ENCODE measurements around the gene CCNL2.

CCNL2 gene

GRCh38 chr1:1341549-1342021 is 57.5 kb downstream of the CCNL2 start:
- Histone ChIP-seq H3K4me1 (ENCODE audit: control insufficient read depth, insufficient read depth, low read depth, low read length) (peaks cover 49% of the 10 kb centered on the region), H2BK15ac (ENCODE audit: low read depth, poor library complexity, severe bottlenecking) (no peak overlapping the region), H3K4me3 (ENCODE audit: insufficient read depth in 1 of 2, low read depth in 1 of 2, low read length in 2 of 2) (no peak overlapping the region), H2AFZ (ENCODE audit: low read depth, low read length) (no peak overlapping the region), H2BK12ac (ENCODE audit: low read length in 2 of 2) (no peak overlapping the region), H3K14ac (ENCODE audit: low read length in 2 of 2) (no peak overlapping the region), H3K18ac (ENCODE audit: low read depth in 1 of 2, low read length in 2 of 2) (no peak overlapping the region), H2AK5ac (ENCODE audit: low read length, severe bottlenecking) (no peak overlapping the region), H4K91ac (ENCODE audit: low read length) (peak overlapping the region; percentile 40), H3K27me3 (ENCODE audit: control insufficient read depth in 1 of 2, insufficient read depth in 1 of 2, low read length in 2 of 2) (no peaks in the 10 kb centered on the region), H3K79me1 (replicated peaks; ENCODE audit: low read length, poor library complexity, severe bottlenecking) (peaks cover 36% of the 10 kb centered on the region), H3K23ac (ENCODE audit: low read length in 2 of 2) (no peak overlapping the region), H3K36me3 (ENCODE audit: control insufficient read depth in 1 of 2, insufficient read depth in 2 of 2, low read depth in 1 of 2, low read length in 2 of 2) (peaks cover 31 to 86% of the 10 kb centered on the region in 2 experiments), H3K27ac (ENCODE audit: low read length, poor library complexity, severe bottlenecking) (no peak overlapping the region), H2BK5ac (ENCODE audit: low read depth, low read length, poor library complexity, severe bottlenecking) (no peak overlapping the region), H2BK120ac (ENCODE audit: low read depth, low read length) (no peak overlapping the region), H3K4ac (ENCODE audit: low read depth in 1 of 2, low read length in 2 of 2) (no peak overlapping the region), H4K8ac (ENCODE audit: low read length) (no peak overlapping the region), H3K4me2 (ENCODE audit: low read length, poor library complexity, severe bottlenecking) (no peak overlapping the region), H3K9ac (ENCODE audit: low read length) (no peak overlapping the region), H3K9me3 (ENCODE audit: control insufficient read depth, low read length) (no peaks in the 10 kb centered on the region)
- 97% methylated on average over 17 of the region's 17 CpGs for WGBS
- DNase-seq = no peak

DNA sequence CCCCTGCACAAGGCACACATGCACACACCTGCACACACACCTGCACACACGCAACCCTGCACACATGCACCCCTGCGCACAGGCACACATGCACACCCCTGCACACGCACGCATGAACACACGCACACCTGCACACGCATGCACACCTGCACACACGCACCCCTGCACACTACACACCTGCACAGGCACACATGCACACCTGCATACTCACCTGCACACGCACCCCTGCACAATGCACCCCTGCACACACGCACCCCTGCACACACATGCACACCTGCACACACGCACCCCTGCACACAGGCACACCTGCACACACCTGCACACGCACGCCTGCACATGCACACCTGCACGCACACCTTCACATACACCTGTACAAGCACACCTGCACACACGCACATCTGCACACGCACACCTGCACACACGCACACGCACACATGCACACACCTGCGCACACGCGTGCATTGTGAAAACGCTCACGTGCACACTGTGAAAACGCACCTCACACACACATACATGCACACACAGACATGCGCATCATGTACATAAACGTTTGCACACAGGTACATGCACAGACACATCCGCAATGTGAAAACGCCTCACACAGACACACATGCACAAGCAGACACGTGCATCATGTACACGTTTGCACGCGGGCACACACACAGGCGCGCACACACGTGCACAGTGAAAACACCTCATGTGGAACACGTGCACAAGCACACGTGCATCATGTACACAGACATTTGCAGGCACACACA is 58.2 kb downstream of the CCNL2 start:
- H2BK120ac ChIP-seq (ENCODE audit: low read depth, low read length) = no peak overlapping the region
- H3K9me3 ChIP-seq (ENCODE audit: control insufficient read depth, low read length) = no peaks in the 10 kb centered on the region
- no peak overlapping the region for H2BK15ac ChIP-seq (ENCODE audit: low read depth, poor library complexity, severe bottlenecking)
- peak overlapping the region; percentile 40 for H4K91ac ChIP-seq (ENCODE audit: low read length)
- no peak overlapping the region for H2AK5ac ChIP-seq (ENCODE audit: low read length, severe bottlenecking)
- H3K4ac ChIP-seq (ENCODE audit: low read depth in 1 of 2, low read length in 2 of 2) = no peak overlapping the region
- peaks cover 43% of the 10 kb centered on the region for H3K4me1 ChIP-seq (ENCODE audit: control insufficient read depth, insufficient read depth, low read depth, low read length)
- no peak overlapping the region for H2BK5ac ChIP-seq (ENCODE audit: low read depth, low read length, poor library complexity, severe bottlenecking)
- no peak overlapping the region for H2AFZ ChIP-seq (ENCODE audit: low read depth, low read length)
- no peak overlapping the region for H4K8ac ChIP-seq (ENCODE audit: low read length)
- no peak overlapping the region for H2BK12ac ChIP-seq (ENCODE audit: low read length in 2 of 2)
- no peak overlapping the region for H3K9ac ChIP-seq (ENCODE audit: low read length)
- H3K36me3 ChIP-seq (ENCODE audit: control insufficient read depth in 1 of 2, insufficient read depth in 2 of 2, low read depth in 1 of 2, low read length in 2 of 2) = peaks cover 31 to 86% of the 10 kb centered on the region in 2 experiments
- no peak overlapping the region for H3K27ac ChIP-seq (ENCODE audit: low read length, poor library complexity, severe bottlenecking)
- no peak overlapping the region for H3K23ac ChIP-seq (ENCODE audit: low read length in 2 of 2)
- no peak overlapping the region for H3K4me2 ChIP-seq (ENCODE audit: low read length, poor library complexity, severe bottlenecking)
- 95% methylated on average over 36 of the region's 36 CpGs for WGBS
- no peak overlapping the region for H3K18ac ChIP-seq (ENCODE audit: low read depth in 1 of 2, low read length in 2 of 2)
- H3K79me1 ChIP-seq (replicated peaks; ENCODE audit: low read length, poor library complexity, severe bottlenecking) = peaks cover 36% of the 10 kb centered on the region
- no peak overlapping the region for H3K14ac ChIP-seq (ENCODE audit: low read length in 2 of 2)
- DNase-seq = no peak
- H3K4me3 ChIP-seq (ENCODE audit: insufficient read depth in 1 of 2, low read depth in 1 of 2, low read length in 2 of 2) = peak overlapping the region in 1 of 2 experiments; percentile 32
- H3K27me3 ChIP-seq (ENCODE audit: control insufficient read depth in 1 of 2, insufficient read depth in 1 of 2, low read length in 2 of 2) = no peaks in the 10 kb centered on the region

DNA sequence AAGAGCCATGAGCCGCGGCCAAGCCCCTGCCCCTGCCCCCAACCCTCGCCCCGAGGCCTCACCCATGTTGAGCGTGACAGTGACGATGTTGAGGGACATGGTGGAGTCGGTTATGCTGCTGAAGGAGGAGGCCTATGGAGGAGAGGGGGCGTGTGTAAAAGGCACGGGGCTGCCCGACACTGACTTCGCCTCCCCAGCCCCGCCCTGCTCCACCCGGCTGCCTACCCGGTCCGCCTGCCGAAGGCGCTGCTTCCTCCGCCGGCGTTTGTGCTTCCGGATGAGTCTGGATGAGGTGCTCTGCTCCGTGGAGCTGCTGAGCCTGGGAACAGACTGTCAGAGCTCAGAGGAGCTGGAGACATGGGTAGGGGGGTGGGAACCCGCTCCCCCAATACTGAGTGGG is 59.0 kb downstream of the CCNL2 start:
- H2BK5ac ChIP-seq (ENCODE audit: low read depth, low read length, poor library complexity, severe bottlenecking) = no peak overlapping the region
- WGBS = 95% methylated on average over 22 of the region's 23 CpGs
- no peak for DNase-seq
- H3K27ac ChIP-seq (ENCODE audit: low read length, poor library complexity, severe bottlenecking) = no peak overlapping the region
- no peak overlapping the region for H3K4me2 ChIP-seq (ENCODE audit: low read length, poor library complexity, severe bottlenecking)
- no peak overlapping the region for H2AK5ac ChIP-seq (ENCODE audit: low read length, severe bottlenecking)
- no peak overlapping the region for H4K91ac ChIP-seq (ENCODE audit: low read length)
- no peak overlapping the region for H3K4me3 ChIP-seq (ENCODE audit: insufficient read depth in 1 of 2, low read depth in 1 of 2, low read length in 2 of 2)
- H3K9ac ChIP-seq (ENCODE audit: low read length) = no peak overlapping the region
- peaks cover 38% of the 10 kb centered on the region for H3K79me1 ChIP-seq (replicated peaks; ENCODE audit: low read length, poor library complexity, severe bottlenecking)
- H3K36me3 ChIP-seq (ENCODE audit: control insufficient read depth in 1 of 2, insufficient read depth in 2 of 2, low read depth in 1 of 2, low read length in 2 of 2) = peaks cover 31 to 88% of the 10 kb centered on the region in 2 experiments
- H3K27me3 ChIP-seq (ENCODE audit: control insufficient read depth in 1 of 2, insufficient read depth in 1 of 2, low read length in 2 of 2) = no peaks in the 10 kb centered on the region
- H2BK120ac ChIP-seq (ENCODE audit: low read depth, low read length) = no peak overlapping the region
- no peak overlapping the region for H2AFZ ChIP-seq (ENCODE audit: low read depth, low read length)
- peaks cover 35% of the 10 kb centered on the region for H3K4me1 ChIP-seq (ENCODE audit: control insufficient read depth, insufficient read depth, low read depth, low read length)
- no peak overlapping the region for H3K4ac ChIP-seq (ENCODE audit: low read depth in 1 of 2, low read length in 2 of 2)
- no peak overlapping the region for H2BK12ac ChIP-seq (ENCODE audit: low read length in 2 of 2)
- H3K9me3 ChIP-seq (ENCODE audit: control insufficient read depth, low read length) = no peaks in the 10 kb centered on the region
- no peak overlapping the region for H3K14ac ChIP-seq (ENCODE audit: low read length in 2 of 2)
- no peak overlapping the region for H2BK15ac ChIP-seq (ENCODE audit: low read depth, poor library complexity, severe bottlenecking)
- no peak overlapping the region for H3K23ac ChIP-seq (ENCODE audit: low read length in 2 of 2)
- H3K18ac ChIP-seq (ENCODE audit: low read depth in 1 of 2, low read length in 2 of 2) = no peak overlapping the region
- no peak overlapping the region for H4K8ac ChIP-seq (ENCODE audit: low read length)

DNA sequence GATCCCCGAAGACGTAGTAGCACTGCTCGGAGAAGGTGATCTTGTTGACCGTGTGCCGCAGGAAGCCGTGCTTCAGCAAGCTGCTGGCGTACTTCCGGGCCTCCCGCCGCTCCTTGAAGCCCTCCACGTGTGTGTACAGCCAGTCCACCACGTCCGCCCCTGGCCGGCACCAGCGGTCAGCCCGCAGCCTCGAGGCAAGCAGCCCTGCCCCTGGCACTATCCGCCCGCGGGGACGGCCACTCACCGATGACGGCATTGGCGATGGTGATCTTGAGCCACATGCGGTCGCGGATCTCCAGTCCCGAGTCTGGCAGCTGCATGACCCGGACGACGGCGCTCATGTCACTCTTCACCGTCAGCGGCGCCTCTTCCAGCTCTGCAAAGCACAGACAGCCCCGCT is 60.9 kb downstream of the CCNL2 start:
- no peak overlapping the region for H2AK5ac ChIP-seq (ENCODE audit: low read length, severe bottlenecking)
- no peak overlapping the region for H2AFZ ChIP-seq (ENCODE audit: low read depth, low read length)
- no peak overlapping the region for H3K23ac ChIP-seq (ENCODE audit: low read length in 2 of 2)
- no peak overlapping the region for H3K4ac ChIP-seq (ENCODE audit: low read depth in 1 of 2, low read length in 2 of 2)
- H3K14ac ChIP-seq (ENCODE audit: low read length in 2 of 2) = no peak overlapping the region
- peaks cover 31% of the 10 kb centered on the region for H3K79me1 ChIP-seq (replicated peaks; ENCODE audit: low read length, poor library complexity, severe bottlenecking)
- no peak overlapping the region for H2BK5ac ChIP-seq (ENCODE audit: low read depth, low read length, poor library complexity, severe bottlenecking)
- peaks cover 31 to 98% of the 10 kb centered on the region in 2 experiments for H3K36me3 ChIP-seq (ENCODE audit: control insufficient read depth in 1 of 2, insufficient read depth in 2 of 2, low read depth in 1 of 2, low read length in 2 of 2)
- no peak overlapping the region for H2BK15ac ChIP-seq (ENCODE audit: low read depth, poor library complexity, severe bottlenecking)
- no peak overlapping the region for H3K18ac ChIP-seq (ENCODE audit: low read depth in 1 of 2, low read length in 2 of 2)
- no peaks in the 10 kb centered on the region for H3K27me3 ChIP-seq (ENCODE audit: control insufficient read depth in 1 of 2, insufficient read depth in 1 of 2, low read length in 2 of 2)
- H4K91ac ChIP-seq (ENCODE audit: low read length) = peak overlapping the region; percentile 35
- no peak overlapping the region for H3K9ac ChIP-seq (ENCODE audit: low read length)
- H3K4me3 ChIP-seq (ENCODE audit: insufficient read depth in 1 of 2, low read depth in 1 of 2, low read length in 2 of 2) = no peak overlapping the region
- no peak overlapping the region for H2BK12ac ChIP-seq (ENCODE audit: low read length in 2 of 2)
- DNase-seq = no peak
- H3K27ac ChIP-seq (ENCODE audit: low read length, poor library complexity, severe bottlenecking) = no peak overlapping the region
- no peak overlapping the region for H2BK120ac ChIP-seq (ENCODE audit: low read depth, low read length)
- H3K4me1 ChIP-seq (ENCODE audit: control insufficient read depth, insufficient read depth, low read depth, low read length) = peaks cover 16% of the 10 kb centered on the region
- no peaks in the 10 kb centered on the region for H3K9me3 ChIP-seq (ENCODE audit: control insufficient read depth, low read length)
- WGBS = 98% methylated on average over 36 of the region's 36 CpGs
- H4K8ac ChIP-seq (ENCODE audit: low read length) = no peak overlapping the region
- no peak overlapping the region for H3K4me2 ChIP-seq (ENCODE audit: low read length, poor library complexity, severe bottlenecking)

Measured in mesenchymal stem cell (in vitro differentiated cells and primary cell).